K562 (cell line): Measurements from ENCODE around the gene DENND1A. TPM values are rescaled to one million over a fixed set of nuclear protein-coding genes. Genes with fewer than 3 reads are reported as not detected.

Experiments
- CBX2 ChIP-seq: fragments of 200-600 bp; sonication (generic); IDR thresholded peaks from one replicate; pipeline ENCODE4 v1.6.1; 2012; ENCODE audit warnings: mild to moderate bottlenecking, low read length, inconsistent platforms; ENCODE audit not compliant: insufficient read depth, poor library complexity, severe bottlenecking
- E2F8 ChIP-seq: fragments of 450-650 bp; IDR thresholded peaks from 2 replicates; pipeline ENCODE4 v1.7.1; 2018; ENCODE audit warnings: mild to moderate bottlenecking, low read depth; ENCODE audit not compliant: partially characterized antibody
- NFYB ChIP-seq: IDR thresholded peaks from 2 replicates; pipeline ENCODE4 v1.6.1; 2011; ENCODE audit warnings: mild to moderate bottlenecking, moderate library complexity; ENCODE audit not compliant: insufficient read length; ENCODE audit errors: extremely low read depth
- SMAD1 ChIP-seq: fragments of 150-350 bp; IDR thresholded peaks from 2 replicates; pipeline ENCODE4 v1.6.1; 2014; ENCODE audit warnings: low read length, low read depth; ENCODE audit not compliant: partially characterized antibody
- THAP12 ChIP-seq: fragments of 250-450 bp; sonication (Bioruptor Pico); IDR thresholded peaks from 2 replicates; pipeline ENCODE4 v1.9.0; 2021; ENCODE audit warnings: mild to moderate bottlenecking, inconsistent platforms
- USF1 ChIP-seq: sonication (generic); formaldehyde crosslinking; IDR thresholded peaks from 2 replicates; pipeline ENCODE4 v1.9.0; 2022; ENCODE audit warnings: mild to moderate bottlenecking, missing genetic modification reagents
- ZBTB7A ChIP-seq: IDR thresholded peaks from 2 replicates; pipeline ENCODE4 v1.6.1; 2011; ENCODE audit warnings: low read depth, mild to moderate bottlenecking, low read length, moderate library complexity, borderline replicate concordance; ENCODE audit not compliant: control insufficient read depth
- polyA plus RNA-seq, 8 experiments: library from polyadenylated mRNA; depleted of rRNA in 4 of 8; stranded (reverse) in 5 of 8; unstranded in 3 of 8; fragments of >200 nt; fragmentation: Nextera tagmentation in 2 of 8; fragmentation: Illumina TruSeq in 1 of 8; extraction: Ambion mirVana in 2 of 8; extraction: Trizol in 1 of 8; gene quantifications; 2 replicates each; pipeline versions ENCODE4 v1.2.1 to v1.2.3, GENCODE V29; 2011 to 2014; ENCODE audit warnings: inconsistent platforms in 1 of 8, missing spikeins in 1 of 8
- total RNA-seq, 7 experiments: library from RNA; depleted of rRNA in 6 of 7; stranded (reverse); fragments of >200 nt in 6 of 7; fragmentation: Illumina TruSeq in 2 of 7; extraction: Trizol in 2 of 7; gene quantifications; 2 replicates each; pipeline versions ENCODE4 v1.2.1 to v1.2.3, GENCODE V29; 2011 to 2021; ENCODE audit warnings: low replicate concordance in 1 of 7

The DENND1A gene
- total and polyA plus RNA-seq, 9 of the 15 experiments (the other 6 are each of a cell fraction or from before 2014, with no cell fraction given): 7.6 to 29.5 (median 15.7) TPM

GRCh38 chr9:123965801-123966686 lies 36.1 kb upstream of the DENND1A start (continued):
- TF ChIP-seq E2F8 (no peak), ZBTB7A (no peak), THAP12 (CRISPR knock-in tag) (no peak), NFYB (no peak), USF1 (CRISPR knock-in tag) (no peak), SMAD1 (no peak), CBX2 (no peak)
